GM19467 (cell line): ENCODE measurements around the gene ZFC3H1.

Source experiments
- ATAC-seq: cut with Tn5 transposase; IDR thresholded peaks from one replicate; pipeline ENCODE4 v1.9.1; 2021; ENCODE audit warnings: mild to moderate bottlenecking, moderate library complexity; ENCODE audit not compliant: unreplicated experiment

The ZFC3H1 gene

GRCh38 chr12:71682466-71682865, 18.8 kb upstream of the ZFC3H1 start:
- ATAC-seq, result no peak

GRCh38 chr12:71671816-71672215, 8.2 kb upstream of the ZFC3H1 start:
- ATAC-seq, result no peak

GRCh38 chr12:71671311-71671710, 7.7 kb upstream of the ZFC3H1 start:
- no peak for ATAC-seq

GRCh38 chr12:71666259-71666658, 2.6 kb upstream of the ZFC3H1 start:
- ATAC-seq, result no peak

- ATAC-seq, result no peak
Observed at GRCh38 chr12:71665090-71665463, 1.4 kb upstream of the ZFC3H1 start.

GRCh38 chr12:71664411-71665089, 902 bp upstream of the ZFC3H1 start:
- ATAC-seq, result peak; percentile 10

- peak; percentile 15 for ATAC-seq
Observed at GRCh38 chr12:71662849-71663560, 643 bp downstream of the ZFC3H1 start.

- no peak for ATAC-seq
Observed at GRCh38 chr12:71661977-71662530, 1.6 kb downstream of the ZFC3H1 start.

- ATAC-seq, result no peak
Observed at GRCh38 chr12:71656740-71657139, 6.9 kb downstream of the ZFC3H1 start.

GRCh38 chr12:71655907-71656306, 7.7 kb downstream of the ZFC3H1 start:
- ATAC-seq, result no peak

- no peak for ATAC-seq
Observed at GRCh38 chr12:71655495-71655894, 8.2 kb downstream of the ZFC3H1 start.

GRCh38 chr12:71654200-71654599, 9.4 kb downstream of the ZFC3H1 start:
- no peak for ATAC-seq

GRCh38 chr12:71653137-71653536, 10.5 kb downstream of the ZFC3H1 start:
- no peak for ATAC-seq

GRCh38 chr12:71652656-71653055, 11.0 kb downstream of the ZFC3H1 start:
- ATAC-seq, result no peak

- no peak for ATAC-seq
Observed at GRCh38 chr12:71649401-71649800, 14.2 kb downstream of the ZFC3H1 start.

- ATAC-seq, result no peak
Observed at GRCh38 chr12:71648537-71648936, 15.1 kb downstream of the ZFC3H1 start.

GRCh38 chr12:71646512-71646911, 17.1 kb downstream of the ZFC3H1 start:
- ATAC-seq, result no peak

GRCh38 chr12:71645268-71645667, 18.4 kb downstream of the ZFC3H1 start:
- ATAC-seq, result no peak

- no peak for ATAC-seq
Observed at GRCh38 chr12:71642264-71642663, 21.4 kb downstream of the ZFC3H1 start.

GRCh38 chr12:71641390-71641789, 22.3 kb downstream of the ZFC3H1 start:
- ATAC-seq, result no peak

- no peak for ATAC-seq
Observed at GRCh38 chr12:71640316-71640715, 23.3 kb downstream of the ZFC3H1 start.

- ATAC-seq, result no peak
Observed at GRCh38 chr12:71639341-71639760, 24.3 kb downstream of the ZFC3H1 start.
